Esophagus muscularis mucosa (tissue), 3 donors: ENCODE data around the gene ZFYVE28.

Experiments used
- CTCF ChIP-seq, 3 experiments: fragments of 200-600 bp in 2 of 3; fragments of 450-650 bp in 1 of 3; sonication (generic) in 2 of 3; IDR thresholded peaks; one replicate each; pipeline ENCODE4 v1.5.1; 2017 to 2019; ENCODE audit warnings: antibody characterized with exemption in 3 of 3, mild to moderate bottlenecking in 2 of 3, moderate library complexity in 1 of 3
- POLR2A ChIP-seq: fragments of 450-650 bp; IDR thresholded peaks from one replicate; pipeline ENCODE4 v1.6.1; 2017; ENCODE audit warnings: antibody characterized with exemption, moderate library complexity, mild to moderate bottlenecking, low read depth
- POLR2AphosphoS5 ChIP-seq, 2 donors: sonication (generic); formaldehyde crosslinking; IDR thresholded peaks; one replicate each; pipeline ENCODE4 v1.6.1; 2017; ENCODE audit warnings: antibody characterized with exemption in 2 of 2

GRCh38 chr4:2354118-2354517 is 64.3 kb downstream of the ZFYVE28 start:
- TF ChIP-seq POLR2AphosphoS5 (IDR thresholded peaks at IDR 0.05) = no peak
- no peak for TF ChIP-seq POLR2A
- peak in 2 of 3 experiments; percentile 11 to 24 for TF ChIP-seq CTCF (IDR thresholded peaks at IDR 0.05)
